ENCODE data around the gene ALG2.

ALG2 gene

DNA sequence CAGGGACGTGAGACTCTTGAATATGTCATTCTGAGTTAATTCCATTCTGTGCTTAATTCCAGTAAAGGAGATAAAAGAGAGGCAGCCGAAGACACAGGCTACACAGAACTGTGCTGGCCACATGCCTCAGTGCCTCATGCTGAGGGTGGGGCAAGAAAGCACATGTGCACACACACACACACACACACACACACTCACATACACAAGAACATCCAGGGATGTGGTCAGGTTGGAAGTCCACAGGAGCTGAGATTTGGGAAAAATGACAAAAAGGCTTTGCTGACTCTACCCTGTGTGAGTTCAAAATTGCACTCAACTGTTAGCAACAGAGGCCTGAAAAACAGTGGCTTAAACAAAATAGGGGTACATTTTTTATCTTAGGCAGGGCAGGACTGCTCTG, 40.5 kb downstream of the ALG2 start:
- no peak for ATAC-seq (replicated peaks)
- H3K9me3 Mint-ChIP-seq, result no peaks in the 10 kb centered on the region
- peak overlapping the region; percentile 52 to 58 for H3K4me3 Mint-ChIP-seq
- H3K36me3 Mint-ChIP-seq, result peaks cover 7 to 21% of the 10 kb centered on the region in 2 donors
- H3K27me3 Mint-ChIP-seq, result no peaks in the 10 kb centered on the region
- no peak for DNase-seq
- peak overlapping the region; percentile 100 for H3K27ac Mint-ChIP-seq
- H3K4me1 Mint-ChIP-seq, result peaks cover 78 to 97% of the 10 kb centered on the region in 2 donors

DNA sequence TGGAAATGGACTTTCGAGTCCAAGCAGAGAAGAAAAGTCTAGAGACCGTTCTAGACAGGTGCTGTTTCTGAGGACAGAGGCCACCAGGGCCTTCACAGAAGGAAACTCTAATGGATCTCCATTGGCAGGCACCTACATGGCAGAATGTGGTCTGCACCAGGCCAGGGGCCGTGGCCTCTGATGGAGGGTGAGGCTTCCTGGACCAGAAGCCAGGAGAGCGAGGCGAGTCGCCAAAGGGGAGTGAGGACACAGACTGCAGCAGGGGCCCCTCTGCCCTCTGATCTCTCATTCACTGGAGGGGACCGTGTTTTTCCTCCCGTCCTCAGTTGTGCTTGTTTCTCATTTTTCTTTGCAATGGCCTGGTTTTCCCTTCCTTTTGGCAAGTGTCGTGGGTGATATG, 41.1 kb downstream of the ALG2 start:
- DNase-seq (no peak), ATAC-seq (replicated peaks) (no peak)
- peak overlapping the region; percentile 100 for H3K27ac Mint-ChIP-seq
- peaks cover 7 to 21% of the 10 kb centered on the region in 2 donors for H3K36me3 Mint-ChIP-seq
- H3K4me1 Mint-ChIP-seq, result peaks cover 75 to 93% of the 10 kb centered on the region in 2 donors
- peak overlapping the region; percentile 39 to 73 for H3K4me3 Mint-ChIP-seq
- no peaks in the 10 kb centered on the region for H3K9me3 Mint-ChIP-seq
- no peaks in the 10 kb centered on the region for H3K27me3 Mint-ChIP-seq

DNA sequence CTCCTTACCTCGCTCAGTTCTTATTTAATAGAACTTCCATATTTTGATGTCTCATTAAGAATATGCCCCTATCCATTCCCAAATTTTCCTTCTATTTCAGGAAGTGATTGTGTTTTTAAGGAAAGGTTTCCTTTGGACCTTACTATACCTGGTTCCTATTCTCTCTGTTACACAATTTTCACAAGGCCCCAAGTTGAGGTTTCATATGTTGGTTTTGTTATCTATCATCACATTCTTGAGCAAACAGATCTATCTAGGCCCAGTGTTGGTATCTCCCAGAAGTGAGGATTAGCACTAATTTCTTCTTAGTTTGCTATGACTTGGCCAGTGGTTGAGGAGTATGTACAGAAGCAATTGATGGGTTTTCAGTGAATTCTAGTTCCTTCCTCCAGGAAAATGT, 41.5 kb downstream of the ALG2 start:
- Mint-ChIP-seq H3K4me1 (peaks cover 72 to 89% of the 10 kb centered on the region in 2 donors), H3K27ac (peak overlapping the region; percentile 100)

DNA sequence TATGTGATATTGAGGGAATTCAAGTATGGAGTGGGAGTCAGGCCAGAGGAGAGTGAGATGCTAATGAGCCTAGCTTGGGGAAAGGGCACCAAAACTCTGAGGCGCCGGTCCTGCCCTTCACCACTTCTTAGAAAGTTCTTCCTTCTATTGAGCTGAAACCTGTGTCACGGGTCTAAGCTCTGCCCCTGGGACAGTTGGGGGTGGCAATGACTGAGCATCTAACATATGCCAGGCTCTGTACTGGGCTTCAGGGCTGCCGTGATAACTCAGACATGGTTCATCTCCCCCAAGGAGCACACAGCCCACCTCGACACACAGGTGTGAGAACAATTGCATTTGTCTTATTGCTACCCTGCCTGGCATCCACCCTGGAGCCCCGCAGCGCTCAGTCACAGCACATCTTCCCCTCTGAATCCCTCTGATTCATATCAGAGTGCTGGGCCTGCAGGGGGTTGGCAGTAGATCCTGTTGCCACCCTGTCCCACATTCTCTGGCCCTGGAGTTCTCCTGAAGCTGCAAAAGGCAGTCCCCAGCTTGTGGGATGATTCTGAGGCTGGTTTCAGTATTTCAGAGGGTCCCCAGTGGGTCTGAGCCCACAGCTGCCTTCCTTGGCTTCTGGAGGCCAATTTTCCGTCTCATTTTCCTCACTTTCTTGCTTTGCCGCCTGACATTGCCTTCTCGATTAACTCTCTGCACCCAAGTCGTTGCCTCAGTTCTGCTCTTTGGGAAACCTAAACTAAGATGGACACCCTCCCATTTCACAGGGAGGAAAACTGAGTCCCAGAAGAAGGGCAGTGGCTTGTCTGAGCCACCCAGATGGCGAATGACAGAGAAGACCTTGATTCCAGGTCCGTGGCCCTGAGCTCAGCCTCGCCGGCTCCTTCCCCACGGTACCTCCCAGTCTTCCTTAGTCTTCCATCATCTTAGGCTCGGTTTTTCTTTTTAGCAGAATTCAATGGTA, 42.5 kb downstream of the ALG2 start:
- peak overlapping the region in 1 of 2 donors; percentile 39 for H3K4me3 Mint-ChIP-seq
- H3K27ac Mint-ChIP-seq, result peak overlapping the region; percentile 94
- peaks cover 66 to 84% of the 10 kb centered on the region in 2 donors for H3K4me1 Mint-ChIP-seq
- no peaks in the 10 kb centered on the region for H3K27me3 Mint-ChIP-seq
- no peaks in the 10 kb centered on the region for H3K9me3 Mint-ChIP-seq
- peak; percentile 72 to 74 for ATAC-seq (replicated peaks)
- DNase-seq, result peak; percentile 71
- peaks cover 7 to 21% of the 10 kb centered on the region in 2 donors for H3K36me3 Mint-ChIP-seq

More for the DNA sequence above, 41.5 kb downstream of the ALG2 start:
- Mint-ChIP-seq H3K27me3 (no peaks in the 10 kb centered on the region), H3K4me3 (peak overlapping the region; percentile 39 to 73), H3K9me3 (no peaks in the 10 kb centered on the region), H3K36me3 (peaks cover 7 to 21% of the 10 kb centered on the region in 2 donors)
- ATAC-seq (replicated peaks) (peak; percentile 19 to 20), DNase-seq (no peak)

DNA sequence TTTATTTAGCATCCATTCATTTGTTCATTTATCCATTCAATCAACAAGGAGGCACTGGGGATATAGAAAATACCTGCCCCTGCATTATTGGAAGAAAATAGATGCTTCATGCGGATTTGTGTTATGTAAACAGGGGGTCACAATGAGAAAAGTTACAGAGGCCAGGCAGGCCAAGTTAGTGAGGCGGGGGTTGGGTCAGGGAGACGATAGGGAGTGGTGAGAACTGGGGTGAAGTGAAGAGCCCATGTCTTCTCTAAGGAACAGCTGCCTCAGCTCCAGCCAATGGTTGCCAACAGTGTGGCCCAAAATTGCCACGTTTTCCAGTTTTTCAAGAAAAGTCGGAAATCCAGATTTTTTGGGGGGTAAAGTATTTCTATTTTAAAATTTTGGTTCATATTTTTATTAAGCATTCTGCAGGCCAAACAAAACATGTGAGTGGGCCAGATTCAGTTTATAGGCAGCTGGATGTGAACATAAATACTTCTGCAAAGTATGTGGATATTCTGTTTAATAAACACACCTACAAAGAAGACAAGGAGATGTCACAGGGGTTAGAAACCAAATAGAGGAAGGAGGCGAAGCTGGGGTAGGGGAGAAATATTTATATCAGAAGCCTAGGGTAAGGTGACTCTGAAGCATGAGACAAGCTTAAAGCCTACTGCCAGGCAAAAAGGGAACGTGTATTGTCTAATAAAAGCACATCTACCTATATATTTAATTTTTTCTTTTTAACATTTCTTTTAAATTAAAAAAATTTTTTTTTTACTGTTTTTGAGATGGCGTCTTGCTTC, 44.0 kb downstream of the ALG2 start:
- Mint-ChIP-seq H3K4me1 (peaks cover 62 to 80% of the 10 kb centered on the region in 2 donors), H3K4me3 (no peak overlapping the region), H3K36me3 (peaks cover 8 to 21% of the 10 kb centered on the region in 2 donors), H3K9me3 (no peaks in the 10 kb centered on the region), H3K27ac (no peak overlapping the region), H3K27me3 (no peaks in the 10 kb centered on the region)
- no peak for ATAC-seq (replicated peaks)
- no peak for DNase-seq

DNA sequence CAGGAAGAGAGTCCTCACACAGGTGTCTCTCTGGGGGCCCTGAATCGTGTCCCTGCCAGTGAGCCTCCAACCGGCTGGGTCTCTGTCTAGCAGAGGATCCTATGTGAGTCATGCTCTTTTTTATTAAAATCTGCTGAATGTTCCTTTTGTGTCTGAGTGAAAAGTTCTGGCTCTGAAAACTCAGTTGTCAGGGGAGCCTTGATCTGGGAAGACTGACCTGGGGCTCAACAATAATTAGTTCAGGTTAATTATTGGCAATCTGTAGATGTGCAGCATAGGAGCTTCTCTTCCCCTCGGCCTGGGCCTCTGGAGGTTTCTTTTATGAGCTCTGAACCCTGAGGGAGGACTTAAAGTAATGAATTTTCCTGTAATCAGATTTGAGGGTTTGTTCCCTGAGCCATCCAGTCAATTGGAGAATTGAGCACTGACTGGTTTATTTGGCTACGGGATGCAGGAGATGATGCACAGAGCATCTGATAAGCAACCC, 45.2 kb downstream of the ALG2 start:
- ATAC-seq (replicated peaks), result no peak
- no peaks in the 10 kb centered on the region for H3K27me3 Mint-ChIP-seq
- no peak overlapping the region for H3K4me3 Mint-ChIP-seq
- peaks cover 59 to 79% of the 10 kb centered on the region in 2 donors for H3K4me1 Mint-ChIP-seq
- DNase-seq, result no peak
- H3K9me3 Mint-ChIP-seq, result no peaks in the 10 kb centered on the region
- H3K27ac Mint-ChIP-seq, result peak overlapping the region; percentile 11
- H3K36me3 Mint-ChIP-seq, result peaks cover 8 to 26% of the 10 kb centered on the region in 2 donors

DNA sequence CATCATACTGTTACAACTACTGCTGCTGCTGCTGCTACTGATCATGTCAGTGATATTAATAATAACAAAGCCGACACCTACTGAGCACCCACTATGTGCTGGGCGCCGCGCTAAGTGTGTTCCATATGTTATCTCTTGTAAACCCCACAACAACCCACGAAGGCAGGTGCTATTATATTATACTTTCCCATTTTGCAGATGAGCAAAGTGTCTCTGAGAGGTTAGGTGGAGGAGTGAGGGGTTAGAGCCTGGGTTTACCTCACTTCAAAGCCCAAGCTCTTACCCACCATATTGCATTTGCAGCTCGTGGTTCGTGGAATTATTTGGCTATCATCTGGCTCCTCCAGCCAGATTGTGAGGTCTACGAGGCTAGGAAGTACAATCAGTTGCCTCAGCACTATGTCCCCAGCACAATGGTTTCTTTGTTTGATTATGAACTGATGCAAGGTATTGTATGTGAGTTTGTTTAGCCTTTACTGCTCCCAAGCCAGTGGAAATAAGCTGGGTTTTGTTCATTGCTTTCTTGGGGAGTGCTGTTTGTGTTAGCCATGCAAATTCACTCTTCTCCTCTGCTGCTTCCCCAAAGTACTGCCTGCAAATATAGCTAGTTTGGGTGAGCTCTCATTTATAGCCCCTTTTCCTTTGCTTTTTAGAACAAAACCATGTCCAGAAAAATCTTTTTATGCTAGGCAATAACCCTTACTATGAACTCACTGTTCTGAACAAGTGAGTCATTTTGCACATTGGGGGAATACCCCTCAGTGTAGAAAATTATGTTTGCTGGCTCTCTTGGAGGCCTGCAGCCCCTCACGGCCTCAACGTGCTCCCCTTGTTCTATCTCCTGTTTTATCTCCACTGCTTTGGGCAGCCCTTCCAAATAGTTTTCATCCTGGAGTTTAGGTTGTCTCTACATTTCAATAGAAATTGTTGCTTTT, 47.9 kb downstream of the ALG2 start:
- H3K27me3 Mint-ChIP-seq, result no peaks in the 10 kb centered on the region
- peak; percentile 40 to 53 for ATAC-seq (replicated peaks)
- no peak for DNase-seq
- no peak overlapping the region for H3K4me3 Mint-ChIP-seq
- peak overlapping the region; percentile 20 for H3K27ac Mint-ChIP-seq
- peaks cover 4 to 7% of the 10 kb centered on the region in 2 donors for H3K36me3 Mint-ChIP-seq
- no peaks in the 10 kb centered on the region for H3K9me3 Mint-ChIP-seq
- peaks cover 42 to 75% of the 10 kb centered on the region in 2 donors for H3K4me1 Mint-ChIP-seq

DNA sequence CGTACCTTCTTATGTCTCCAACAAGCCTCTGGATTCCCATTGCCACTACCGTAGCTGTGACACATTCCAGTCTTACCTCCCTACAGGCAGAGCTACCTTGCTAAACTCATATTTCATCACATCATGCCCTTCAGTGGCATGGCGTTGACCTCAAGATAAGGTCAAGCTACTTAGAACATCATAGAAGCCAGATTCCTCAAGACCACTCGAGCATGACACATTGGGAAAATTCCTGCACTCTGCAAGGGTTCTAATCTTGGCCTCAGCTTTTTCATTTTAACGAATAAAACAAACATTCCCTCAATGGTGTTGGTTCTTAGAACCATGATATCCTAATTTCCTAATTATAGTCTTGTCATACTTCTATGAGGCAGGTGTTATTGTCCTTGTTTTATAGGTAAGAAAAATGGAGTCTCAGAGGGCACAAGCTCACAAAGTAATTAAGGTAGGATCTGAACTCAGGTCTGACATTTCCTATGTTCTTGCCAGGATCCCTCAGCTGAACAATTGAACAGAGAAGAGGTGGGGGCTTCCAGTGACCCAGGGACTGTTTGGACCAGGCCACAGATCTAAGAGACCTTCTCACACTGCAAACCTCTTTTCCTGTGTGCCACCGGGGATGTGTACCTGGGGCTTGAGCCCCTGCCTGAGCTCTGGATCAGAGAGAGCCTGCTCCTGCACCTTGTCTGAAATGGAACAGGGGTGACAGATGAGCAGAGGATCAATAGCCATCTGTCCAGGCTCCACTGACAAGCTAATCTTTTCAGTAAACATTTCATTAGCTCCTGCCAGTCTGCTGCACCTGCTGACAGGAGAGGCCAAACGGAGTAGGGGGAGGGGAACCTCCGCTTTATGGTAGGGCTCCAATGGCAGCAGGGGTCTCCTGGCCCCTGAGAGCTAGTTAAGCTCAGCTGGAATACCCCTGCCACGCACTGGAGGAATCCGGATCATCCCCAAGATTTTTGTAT, 49.3 kb downstream of the ALG2 start:
- Mint-ChIP-seq H3K36me3 (peaks cover 4 to 7% of the 10 kb centered on the region in 2 donors), H3K4me3 (no peak overlapping the region), H3K27me3 (no peaks in the 10 kb centered on the region), H3K4me1 (peaks cover 45 to 75% of the 10 kb centered on the region in 2 donors), H3K27ac (peak overlapping the region; percentile 5), H3K9me3 (no peaks in the 10 kb centered on the region)
- ATAC-seq (replicated peaks) (no peak), DNase-seq (no peak)

DNA sequence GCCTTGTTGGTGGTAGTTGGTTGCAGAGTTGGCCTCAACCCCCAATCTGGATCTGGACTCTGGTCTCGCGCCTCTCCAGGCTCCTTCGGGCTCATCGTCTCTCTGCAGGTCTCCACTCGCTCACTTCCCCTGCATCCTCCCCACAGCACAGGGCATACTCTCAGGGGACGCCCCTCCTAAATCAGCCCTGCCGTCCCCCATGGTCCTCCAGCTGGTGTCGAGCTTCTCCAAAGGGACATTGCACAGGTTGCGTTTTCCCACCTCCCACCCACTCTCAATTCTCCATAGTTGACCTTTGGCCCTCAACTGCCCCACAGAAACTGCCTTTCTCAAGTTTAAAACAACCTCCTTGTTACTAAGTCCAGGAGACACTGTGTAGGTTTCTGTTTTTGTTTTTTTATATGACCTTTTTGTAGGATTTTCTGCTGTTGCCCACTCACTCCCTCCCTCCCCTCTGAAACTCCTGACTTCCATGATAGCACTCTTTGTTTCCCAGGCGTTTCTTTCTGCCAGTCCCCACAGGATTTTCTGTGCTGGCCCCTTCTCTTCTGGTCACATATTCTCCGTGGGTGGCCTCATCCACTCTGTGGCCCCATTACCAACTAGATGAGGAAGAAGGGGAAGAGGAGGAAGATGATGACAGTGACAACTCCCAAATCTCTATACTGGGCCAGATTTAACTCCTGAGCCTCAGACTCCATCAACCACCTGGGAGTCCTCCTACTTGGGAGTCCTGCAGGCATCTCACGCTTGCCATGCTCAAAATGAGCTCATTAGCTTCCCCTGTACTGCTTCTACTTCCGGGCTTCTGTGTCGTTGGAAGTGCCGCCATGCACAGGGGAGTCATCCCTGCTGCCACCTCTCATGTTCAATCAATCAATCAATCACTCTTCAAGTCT, 50.3 kb downstream of the ALG2 start:
- ATAC-seq (replicated peaks), result no peak
- H3K27ac Mint-ChIP-seq, result peak overlapping the region; percentile 52
- no peaks in the 10 kb centered on the region for H3K9me3 Mint-ChIP-seq

DNA sequence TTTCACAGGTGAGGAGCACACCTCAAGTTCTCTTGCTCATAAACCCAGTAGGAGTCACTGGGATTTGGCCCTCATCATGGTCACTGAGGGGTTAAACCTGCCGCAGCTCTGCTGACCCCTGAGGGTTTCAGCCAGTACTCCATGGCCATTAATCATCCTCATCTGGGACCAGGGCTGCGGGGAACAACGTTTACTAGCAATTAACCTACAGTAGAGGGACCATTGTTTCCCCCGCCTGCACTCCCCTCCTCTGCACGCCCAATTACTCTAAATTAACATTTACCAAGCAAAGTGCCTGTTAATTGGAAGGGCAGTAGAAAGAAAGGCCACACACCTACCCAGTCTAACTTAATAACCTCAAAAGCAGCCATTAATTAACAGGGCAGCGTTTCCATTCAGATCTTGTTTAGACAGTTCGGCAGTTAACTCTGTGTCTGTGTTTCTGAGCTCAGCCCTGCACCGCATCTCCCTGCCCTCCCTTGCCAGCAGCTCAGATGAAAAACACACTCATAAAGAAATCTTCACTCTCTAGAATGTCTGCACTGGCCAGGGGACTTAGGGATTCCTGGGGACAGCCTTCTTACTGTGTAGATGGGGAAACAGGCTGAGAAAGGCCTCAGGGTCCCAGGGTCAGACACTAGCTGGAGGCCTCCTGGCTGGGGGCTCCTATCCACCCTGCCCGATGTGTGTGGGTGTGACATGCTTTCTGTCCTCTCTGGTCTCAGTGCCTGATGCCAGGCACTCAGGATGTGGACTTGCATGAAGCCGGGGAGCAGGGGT, 51.6 kb downstream of the ALG2 start:
- peaks cover 11% of the 10 kb centered on the region in 2 donors for H3K36me3 Mint-ChIP-seq

More for the DNA sequence above, 50.3 kb downstream of the ALG2 start:
- H3K4me3 Mint-ChIP-seq, result no peak overlapping the region
- H3K27me3 Mint-ChIP-seq, result no peaks in the 10 kb centered on the region
- H3K4me1 Mint-ChIP-seq, result peaks cover 43 to 73% of the 10 kb centered on the region in 2 donors
- DNase-seq, result no peak
- peaks cover 4 to 7% of the 10 kb centered on the region in 2 donors for H3K36me3 Mint-ChIP-seq

DNA sequence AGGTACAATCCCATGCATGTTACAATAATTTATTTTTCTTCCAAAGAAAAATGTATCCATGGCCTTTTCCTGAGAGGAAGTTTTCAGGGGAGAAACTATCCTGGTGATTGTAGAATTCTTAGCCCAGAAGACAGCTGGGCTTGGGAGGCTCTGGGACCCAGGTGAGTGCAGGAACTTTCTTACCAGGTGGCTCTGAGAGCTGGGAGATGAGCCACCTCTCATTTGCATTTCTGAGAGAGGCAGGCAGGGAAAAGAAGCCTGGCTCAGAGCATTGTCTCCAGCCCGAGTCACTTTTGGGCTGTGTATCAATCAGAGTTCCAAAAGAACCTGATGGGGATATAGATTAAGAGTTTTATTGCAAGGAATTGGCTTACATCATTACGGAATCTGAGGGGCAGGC, 52.7 kb downstream of the ALG2 start:
- Mint-ChIP-seq H3K4me1 (peaks cover 54 to 85% of the 10 kb centered on the region in 2 donors), H3K4me3 (no peak overlapping the region), H3K36me3 (peaks cover 11% of the 10 kb centered on the region in 2 donors), H3K27ac (no peak overlapping the region), H3K27me3 (no peaks in the 10 kb centered on the region), H3K9me3 (peaks cover 3 to 6% of the 10 kb centered on the region in 2 donors)
- ATAC-seq (replicated peaks) (no peak), DNase-seq (no peak)

More for the DNA sequence above, 51.6 kb downstream of the ALG2 start:
- Mint-ChIP-seq H3K27ac (peak overlapping the region; percentile 75), H3K9me3 (peaks cover 3 to 6% of the 10 kb centered on the region in 2 donors), H3K4me3 (no peak overlapping the region), H3K4me1 (peaks cover 50 to 80% of the 10 kb centered on the region in 2 donors), H3K27me3 (no peaks in the 10 kb centered on the region)
- ATAC-seq (replicated peaks), result no peak
- no peak for DNase-seq

Measured in stimulated activated naive B cell treated with anti-CD40 and anti-IgM and Interleukin-4, amounts not matched to agents 10 μg/mL and 1 μg/mL and 100 μg/mL, for 72 hours (primary cell).